NCI-H128 (cell line): ENCODE measurements around the gene SERPINA5.

Source experiments
- DNase-seq: peaks from one replicate; lab custom pipeline; 2025; ENCODE audit not compliant: unreplicated experiment; lab: John Stamatoyannopoulos, UW

Gene SERPINA5, protein sequence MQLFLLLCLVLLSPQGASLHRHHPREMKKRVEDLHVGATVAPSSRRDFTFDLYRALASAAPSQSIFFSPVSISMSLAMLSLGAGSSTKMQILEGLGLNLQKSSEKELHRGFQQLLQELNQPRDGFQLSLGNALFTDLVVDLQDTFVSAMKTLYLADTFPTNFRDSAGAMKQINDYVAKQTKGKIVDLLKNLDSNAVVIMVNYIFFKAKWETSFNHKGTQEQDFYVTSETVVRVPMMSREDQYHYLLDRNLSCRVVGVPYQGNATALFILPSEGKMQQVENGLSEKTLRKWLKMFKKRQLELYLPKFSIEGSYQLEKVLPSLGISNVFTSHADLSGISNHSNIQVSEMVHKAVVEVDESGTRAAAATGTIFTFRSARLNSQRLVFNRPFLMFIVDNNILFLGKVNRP

GRCh38 chr14:94581127-94581999 lies at the start of gene SERPINA5:
Gene SERPINA5 (plus strand): TSS chr14:94581426. CDS start chr14:94587363, 5,937 bp downstream.
- DNase-seq = no peak

DNA sequence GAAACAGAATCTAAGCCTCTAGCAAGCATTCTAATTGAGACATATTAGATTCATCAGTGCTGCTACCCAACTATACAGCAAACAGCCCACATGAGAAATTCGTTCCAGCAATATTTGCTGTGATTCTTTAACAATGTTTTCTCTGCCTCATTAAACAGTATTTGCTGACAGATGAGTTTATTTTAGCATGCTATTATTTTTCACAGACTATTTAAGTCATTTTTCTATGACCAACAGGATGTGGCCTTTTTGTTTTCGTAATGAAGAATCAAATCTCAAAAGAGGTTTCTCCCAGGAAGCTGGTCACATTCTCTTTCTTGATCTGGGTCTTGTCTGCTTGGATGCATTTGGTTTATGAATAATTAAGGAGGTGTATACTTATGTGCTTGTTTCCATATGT lies 48.8 kb upstream of the SERPINA5 start:
- DNase-seq = no peak

DNA sequence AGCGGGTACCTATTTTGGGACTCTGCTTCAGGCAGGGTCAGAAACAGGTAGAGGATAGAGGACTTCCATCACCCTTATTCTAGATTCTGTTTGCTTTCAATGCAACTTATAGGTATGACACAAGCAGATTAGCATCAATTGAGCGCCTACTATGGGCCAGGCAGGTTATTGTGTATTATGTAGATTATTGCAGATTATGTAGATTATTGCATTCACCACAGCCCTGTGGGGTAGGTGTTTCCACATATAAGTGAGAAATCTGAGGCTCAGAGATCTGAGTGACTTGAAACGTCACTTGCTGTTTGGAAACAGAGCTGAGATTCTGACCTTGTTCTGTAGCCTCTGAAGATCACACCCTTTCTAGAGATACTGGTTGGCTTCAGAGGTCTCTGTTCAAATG lies 45.7 kb upstream of the SERPINA5 start:
- no peak for DNase-seq

- DNase-seq = no peak
Measured at GRCh38 chr14:94536836-94537235, 44.4 kb upstream of the SERPINA5 start.

DNA sequence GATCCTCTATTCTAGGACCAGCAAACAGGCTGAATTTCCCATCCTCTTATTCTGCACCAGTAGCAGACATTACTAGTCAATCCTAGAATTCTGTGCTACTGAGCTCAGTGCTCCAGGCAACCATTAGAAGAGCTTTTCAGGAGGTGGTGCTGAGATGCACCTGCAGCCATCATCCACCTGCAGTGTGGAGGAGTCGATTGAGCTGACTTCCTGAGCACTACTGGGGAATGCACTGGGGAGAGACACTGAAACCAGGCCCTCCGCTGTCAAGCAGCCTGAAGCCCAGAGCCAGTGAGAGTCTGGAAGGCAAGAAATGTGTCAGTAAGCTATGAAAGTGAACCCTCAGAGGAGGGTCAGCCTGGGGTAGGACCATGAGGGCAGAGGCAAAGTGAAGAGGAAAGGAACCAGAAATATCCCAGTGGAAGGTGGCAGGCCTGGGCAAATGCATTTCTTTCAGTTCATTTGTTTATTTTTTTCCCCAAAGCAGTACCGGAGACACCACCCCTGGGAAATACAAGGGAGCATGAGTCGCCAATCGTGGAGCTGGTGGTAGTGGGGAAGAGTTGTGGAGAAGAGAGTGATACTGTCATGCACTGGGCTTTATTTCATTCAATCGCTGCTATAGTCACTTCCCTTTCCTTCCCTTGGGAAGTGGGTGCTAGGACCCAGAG lies 43.0 kb upstream of the SERPINA5 start:
- no peak for DNase-seq

- DNase-seq = no peak
Measured at GRCh38 chr14:94539181-94539580, 42.0 kb upstream of the SERPINA5 start.

GRCh38 chr14:94540031-94540794 lies 41.0 kb upstream of the SERPINA5 start:
- no peak for DNase-seq

- no peak for DNase-seq
Measured at GRCh38 chr14:94541234-94541975, 39.8 kb upstream of the SERPINA5 start.

- no peak for DNase-seq
Measured at GRCh38 chr14:94542111-94542810, 39.0 kb upstream of the SERPINA5 start.

GRCh38 chr14:94542811-94543440 lies 38.3 kb upstream of the SERPINA5 start:
- no peak for DNase-seq

- DNase-seq = no peak
Measured at GRCh38 chr14:94543449-94544124, 37.6 kb upstream of the SERPINA5 start.

DNA sequence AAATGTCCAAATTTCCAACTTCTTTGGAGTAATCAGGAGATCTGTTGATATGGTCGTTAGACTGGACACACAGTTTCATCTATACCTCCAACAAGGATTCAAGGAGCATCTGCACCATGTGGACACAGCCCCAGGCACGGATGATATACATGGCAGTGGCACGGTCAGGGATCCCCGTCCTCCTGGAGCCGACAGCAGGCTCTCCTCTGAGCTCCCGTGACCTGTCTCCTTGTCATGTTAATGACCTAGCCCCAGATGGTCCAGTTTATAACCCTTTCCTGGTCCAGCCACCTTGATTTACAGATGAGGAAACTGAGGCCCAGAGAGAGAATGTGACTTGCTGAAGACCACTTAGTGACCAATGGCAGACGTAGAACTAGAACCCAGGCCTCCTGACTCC lies 36.5 kb upstream of the SERPINA5 start:
- no peak for DNase-seq

DNA sequence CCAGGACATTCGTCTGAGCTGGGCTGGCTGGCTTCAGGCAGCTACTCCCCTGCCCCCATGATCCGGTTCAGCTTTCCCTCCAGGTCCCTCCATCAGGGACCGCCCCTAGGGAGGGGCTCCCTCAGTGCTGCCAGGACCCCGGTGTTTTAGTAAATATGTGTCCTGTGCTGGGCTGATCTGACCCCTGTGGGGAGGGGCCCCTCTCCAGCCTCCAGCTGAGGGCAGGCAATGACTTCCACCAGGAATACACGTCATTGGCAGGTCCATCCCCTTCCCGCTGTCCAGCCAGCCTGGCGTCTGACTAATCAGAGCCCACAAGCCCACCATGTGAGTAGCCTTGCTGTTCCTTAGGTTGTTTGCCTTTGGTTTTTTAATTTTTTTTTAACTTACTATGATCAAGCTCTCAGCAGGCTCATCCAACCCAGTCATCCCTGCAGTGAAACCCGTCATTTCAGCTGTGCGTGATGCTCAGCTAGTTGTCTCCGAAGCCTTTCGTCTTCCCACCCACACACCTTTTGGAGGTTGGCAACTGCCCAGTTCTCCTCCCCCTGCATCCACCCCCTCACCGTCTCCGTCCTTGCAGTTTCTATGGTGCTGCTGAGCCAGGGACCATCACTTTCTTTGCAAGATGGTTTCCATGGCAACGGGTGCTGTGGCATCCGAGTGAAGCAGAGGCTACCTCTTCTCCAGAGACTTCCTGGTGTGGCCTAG lies 35.9 kb upstream of the SERPINA5 start:
- no peak for DNase-seq

GRCh38 chr14:94547151-94547680 lies 34.0 kb upstream of the SERPINA5 start:
- no peak for DNase-seq

DNA sequence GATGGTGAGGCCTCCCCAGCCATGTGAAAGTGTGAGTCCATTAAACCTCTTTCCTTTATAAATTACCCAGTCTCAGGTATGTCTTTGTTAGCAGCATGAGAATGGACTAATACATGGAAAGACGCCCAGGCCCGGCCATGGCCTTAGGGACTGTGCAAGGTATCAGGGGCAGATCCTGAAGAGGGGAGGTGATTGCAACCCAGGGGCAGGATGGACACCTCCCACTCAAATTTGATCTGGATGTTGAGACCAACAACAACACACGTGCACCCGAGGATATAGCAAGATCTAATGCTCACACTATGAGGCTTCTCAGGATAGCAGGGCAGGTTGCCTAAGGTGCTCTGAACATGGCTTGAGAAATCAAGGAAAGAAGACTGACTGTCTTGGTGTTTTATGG lies 33.5 kb upstream of the SERPINA5 start:
- DNase-seq = no peak

DNA sequence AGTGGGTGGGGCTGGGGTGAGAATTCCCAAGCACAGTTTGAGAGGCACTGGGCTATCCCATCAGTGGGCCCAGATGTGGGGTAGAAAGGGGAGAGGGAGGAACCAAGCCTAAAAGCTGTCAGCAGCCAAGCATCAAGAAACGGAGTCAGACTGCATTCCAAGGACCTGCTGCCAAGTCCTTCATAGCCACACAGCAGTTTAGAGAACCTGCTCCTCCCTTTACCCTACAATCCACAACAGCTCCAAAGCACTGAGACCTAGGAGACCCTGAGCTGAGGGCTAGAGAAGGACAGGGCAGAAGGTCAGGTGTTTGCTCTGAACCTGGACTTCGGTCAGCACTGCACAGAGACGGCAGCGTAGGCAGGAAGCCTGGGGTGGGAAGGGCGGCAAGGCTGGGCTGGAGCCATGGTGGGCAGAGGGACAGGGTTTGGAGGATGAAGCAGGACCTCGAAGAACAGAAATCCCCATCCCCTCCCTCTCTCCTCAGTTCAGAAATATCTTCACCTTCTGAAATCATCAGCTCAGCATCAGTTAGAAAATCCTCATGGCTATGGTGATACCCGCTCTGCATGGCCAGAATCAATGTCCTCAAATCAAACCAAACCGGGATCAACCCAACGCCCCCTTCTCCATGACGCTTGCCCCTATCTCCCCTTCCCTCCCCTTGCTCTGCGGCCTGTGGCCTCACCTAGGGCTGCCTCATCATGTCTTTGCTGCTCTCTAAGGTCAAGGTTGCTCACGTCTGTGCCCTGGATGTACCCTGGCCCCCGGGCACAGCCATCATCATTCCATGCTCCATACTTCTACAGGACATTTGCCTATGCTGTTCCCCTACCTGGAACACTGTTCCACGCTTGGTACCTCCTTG lies 32.9 kb upstream of the SERPINA5 start:
- no peak for DNase-seq
